Ishikawa (cell line): Measurements from ENCODE around the gene FOS.

ENCODE experiments used
- CEBPB ChIP-seq: IDR thresholded peaks from 2 replicates; pipeline ENCODE4 v1.6.1; 2012
- CREB1 ChIP-seq: IDR thresholded peaks from 2 replicates; pipeline ENCODE4 v1.6.1; 2012; ENCODE audit warnings: low read depth
- EGR1 ChIP-seq: IDR thresholded peaks from 2 replicates; pipeline ENCODE4 v1.6.1; 2012
- EP300 ChIP-seq: IDR thresholded peaks from 2 replicates; pipeline ENCODE4 v1.6.1; 2012; ENCODE audit warnings: borderline replicate concordance
- FOXM1 ChIP-seq: IDR thresholded peaks from 2 replicates; pipeline ENCODE4 v1.6.1; 2012; ENCODE audit warnings: low read depth, borderline replicate concordance
- MAX ChIP-seq: IDR thresholded peaks from 2 replicates; pipeline ENCODE4 v1.6.1; 2012
- NFIC ChIP-seq: IDR thresholded peaks from 2 replicates; pipeline ENCODE4 v1.6.1; 2012
- RAD21 ChIP-seq: IDR thresholded peaks from 2 replicates; pipeline ENCODE4 v1.6.1; 2012; ENCODE audit warnings: low read depth
- REST ChIP-seq: IDR thresholded peaks from 2 replicates; pipeline ENCODE4 v1.6.1; 2012; ENCODE audit warnings: low read depth, mild to moderate bottlenecking
- TAF1 ChIP-seq: IDR thresholded peaks from 2 replicates; pipeline ENCODE4 v1.6.1; 2012; ENCODE audit warnings: low read depth, mild to moderate bottlenecking
- TCF12 ChIP-seq: IDR thresholded peaks from 2 replicates; pipeline ENCODE4 v1.6.1; 2012; ENCODE audit warnings: low read depth
- TEAD4 ChIP-seq: IDR thresholded peaks from 2 replicates; pipeline ENCODE4 v1.6.1; 2012
- USF1 ChIP-seq: IDR thresholded peaks from 2 replicates; pipeline ENCODE4 v1.6.1; 2012
- YY1 ChIP-seq: IDR thresholded peaks from 2 replicates; pipeline ENCODE4 v1.6.1; 2012; ENCODE audit warnings: low read depth
- ZBTB7A ChIP-seq: IDR thresholded peaks from 2 replicates; pipeline ENCODE4 v1.6.1; 2012; ENCODE audit warnings: low read depth

The FOS gene

GRCh38 chr14:75231320-75231719 is 47.3 kb upstream of the FOS start:
- TF ChIP-seq YY1: no peak

- TF ChIP-seq EGR1: no peak
- no peak for TF ChIP-seq EP300
- TF ChIP-seq FOXM1: no peak
- TF ChIP-seq REST: no peak
- TF ChIP-seq RAD21: no peak
- TF ChIP-seq MAX: no peak
- TF ChIP-seq YY1: no peak
- TF ChIP-seq TCF12: no peak
- no peak for TF ChIP-seq TEAD4
- no peak for TF ChIP-seq NFIC
Measured at GRCh38 chr14:75232191-75232590, 46.4 kb upstream of the FOS start.

- TF ChIP-seq ZBTB7A (no peak), EGR1 (no peak), TAF1 (no peak), YY1 (no peak), NFIC (no peak), MAX (no peak)
Measured at GRCh38 chr14:75232597-75232996, 46.0 kb upstream of the FOS start.

GRCh38 chr14:75234173-75235115 is 44.2 kb upstream of the FOS start:
- no peak for TF ChIP-seq REST
- no peak for TF ChIP-seq MAX
- TF ChIP-seq EP300: no peak

GRCh38 chr14:75236467-75236866 is 42.2 kb upstream of the FOS start:
- TF ChIP-seq CEBPB (no peak), YY1 (no peak), MAX (no peak), TEAD4 (no peak), FOXM1 (no peak), USF1 (no peak), EGR1 (no peak), REST (no peak), NFIC (no peak), ZBTB7A (no peak), RAD21 (no peak), TCF12 (no peak), CREB1 (no peak)
